C4-2B (cell line): ENCODE measurements around the gene ZNF804B.

Experiments used
- H3K27ac ChIP-seq: fragments of 450-650 bp; 2 replicates; pipeline ENCODE4 v1.5.1; 2017
- CTCF ChIP-seq: fragments of 450-650 bp; conservative IDR thresholded peaks from 2 replicates; pipeline ENCODE4 v1.5.1; 2017; ENCODE audit warnings: mild to moderate bottlenecking
- ZFX ChIP-seq: fragments of 450-650 bp; IDR thresholded peaks from 2 replicates; pipeline ENCODE4 v1.6.1; 2017

The ZNF804B gene

GRCh38 chr7:89238156-89238555, 478.7 kb downstream of the ZNF804B start:
- TF ChIP-seq ZFX (no peak), CTCF (no peak)
- no peak overlapping the region for H3K27ac ChIP-seq

- no peak overlapping the region for H3K27ac ChIP-seq
- TF ChIP-seq ZFX (no peak), CTCF (no peak)
Observed at GRCh38 chr7:89246196-89246595, 486.7 kb downstream of the ZNF804B start.

- TF ChIP-seq CTCF (no peak), ZFX (no peak)
- H3K27ac ChIP-seq, result no peak overlapping the region
Observed at GRCh38 chr7:89247207-89247606, 487.7 kb downstream of the ZNF804B start.

GRCh38 chr7:89259085-89259484, 499.6 kb downstream of the ZNF804B start:
- TF ChIP-seq ZFX (no peak), CTCF (no peak)
- no peak overlapping the region for H3K27ac ChIP-seq

GRCh38 chr7:89264126-89264525, 504.6 kb downstream of the ZNF804B start:
- TF ChIP-seq CTCF (no peak), ZFX (no peak)
- H3K27ac ChIP-seq, result no peak overlapping the region

GRCh38 chr7:89265631-89266030, 506.1 kb downstream of the ZNF804B start:
- no peak overlapping the region for H3K27ac ChIP-seq
- TF ChIP-seq CTCF (no peak), ZFX (no peak)

- TF ChIP-seq ZFX, result no peak
- H3K27ac ChIP-seq, result no peak overlapping the region
Observed at GRCh38 chr7:89283302-89283701, 523.8 kb downstream of the ZNF804B start.

- TF ChIP-seq CTCF (no peak), ZFX (no peak)
- no peak overlapping the region for H3K27ac ChIP-seq
Observed at GRCh38 chr7:89308535-89308934, 549.0 kb downstream of the ZNF804B start.
